ACC112 (cell line): ENCODE data around the gene LMO3.

Experiments
- H2AFZ ChIP-seq: fragments of 200-600 bp; sonication (generic); one replicate; pipeline ENCODE4 v1.6.0; 2017; ENCODE audit warnings: antibody characterized with exemption, low read length; ENCODE audit not compliant: unreplicated experiment
- H3K27ac ChIP-seq: fragments of 200-600 bp; sonication (generic); 2 replicates; pipeline ENCODE4 v1.5.1; 2014; ENCODE audit warnings: low read depth, mild to moderate bottlenecking, antibody characterized with exemption, low read length, moderate library complexity
- H3K27me3 ChIP-seq: fragments of 200-600 bp; sonication (generic); 2 replicates; pipeline ENCODE4 v1.6.1; 2014; ENCODE audit warnings: mild to moderate bottlenecking, antibody characterized with exemption, low read length, moderate library complexity, mixed read lengths; ENCODE audit not compliant: insufficient read depth
- H3K36me3 ChIP-seq: fragments of 200-600 bp; sonication (generic); 2 replicates; pipeline ENCODE4 v1.6.1; 2016; ENCODE audit warnings: mild to moderate bottlenecking, antibody characterized with exemption, low read length, moderate library complexity, mixed read lengths; ENCODE audit not compliant: insufficient read depth
- H3K4me1 ChIP-seq: fragments of 200-600 bp; sonication (generic); one replicate; pipeline ENCODE4 v1.6.1; 2016; ENCODE audit warnings: low read length, mixed read lengths; ENCODE audit not compliant: insufficient read depth, unreplicated experiment, control insufficient read depth
- H3K4me3 ChIP-seq: fragments of 200-600 bp; sonication (generic); 2 replicates; pipeline ENCODE4 v1.5.1; 2014; ENCODE audit warnings: mild to moderate bottlenecking, low read depth, low read length
- H3K79me2 ChIP-seq: fragments of 200-600 bp; sonication (generic); one replicate; pipeline ENCODE4 v1.6.0; 2016; ENCODE audit warnings: low read length; ENCODE audit not compliant: control insufficient read depth, unreplicated experiment, insufficient read depth

The LMO3 gene

GRCh38 chr12:16520328-16520727, 85.6 kb downstream of the LMO3 start:
- Histone ChIP-seq H3K27me3 (no peaks in the 10 kb centered on the region), H3K79me2 (no peaks in the 10 kb centered on the region), H3K27ac (no peak overlapping the region), H2AFZ (no peak overlapping the region), H3K36me3 (no peaks in the 10 kb centered on the region), H3K4me1 (peaks cover 7% of the 10 kb centered on the region), H3K4me3 (no peak overlapping the region)

GRCh38 chr12:16515666-16516065, 90.3 kb downstream of the LMO3 start:
- no peaks in the 10 kb centered on the region for H3K27me3 ChIP-seq
- no peaks in the 10 kb centered on the region for H3K4me1 ChIP-seq
- no peak overlapping the region for H2AFZ ChIP-seq
- no peaks in the 10 kb centered on the region for H3K36me3 ChIP-seq
- no peak overlapping the region for H3K4me3 ChIP-seq
- no peak overlapping the region for H3K27ac ChIP-seq
- no peaks in the 10 kb centered on the region for H3K79me2 ChIP-seq

GRCh38 chr12:16513231-16513630, 92.7 kb downstream of the LMO3 start:
- Histone ChIP-seq H3K4me3 (no peak overlapping the region), H3K4me1 (no peaks in the 10 kb centered on the region)

GRCh38 chr12:16509411-16509810, 96.6 kb downstream of the LMO3 start:
- no peaks in the 10 kb centered on the region for H3K79me2 ChIP-seq
- H2AFZ ChIP-seq: no peak overlapping the region
- H3K4me3 ChIP-seq: no peak overlapping the region
- H3K4me1 ChIP-seq: no peaks in the 10 kb centered on the region
- H3K36me3 ChIP-seq: no peaks in the 10 kb centered on the region
- H3K27me3 ChIP-seq: no peaks in the 10 kb centered on the region
- H3K27ac ChIP-seq: no peak overlapping the region

More at GRCh38 chr12:16513231-16513630, 92.7 kb downstream of the LMO3 start:
- no peaks in the 10 kb centered on the region for H3K79me2 ChIP-seq
- no peaks in the 10 kb centered on the region for H3K27me3 ChIP-seq
- H3K27ac ChIP-seq: no peak overlapping the region
- H2AFZ ChIP-seq: no peak overlapping the region
- no peaks in the 10 kb centered on the region for H3K36me3 ChIP-seq

GRCh38 chr12:16506394-16506793, 99.6 kb downstream of the LMO3 start:
- Histone ChIP-seq H3K4me3 (no peak overlapping the region), H3K79me2 (no peaks in the 10 kb centered on the region), H3K27ac (no peak overlapping the region), H3K27me3 (no peaks in the 10 kb centered on the region), H3K36me3 (no peaks in the 10 kb centered on the region), H2AFZ (no peak overlapping the region), H3K4me1 (no peaks in the 10 kb centered on the region)

GRCh38 chr12:16504200-16504599, 101.8 kb downstream of the LMO3 start:
- no peaks in the 10 kb centered on the region for H3K79me2 ChIP-seq
- H3K4me1 ChIP-seq: no peaks in the 10 kb centered on the region
- no peak overlapping the region for H3K27ac ChIP-seq
- no peak overlapping the region for H3K4me3 ChIP-seq
- no peaks in the 10 kb centered on the region for H3K27me3 ChIP-seq
- no peak overlapping the region for H2AFZ ChIP-seq
- no peaks in the 10 kb centered on the region for H3K36me3 ChIP-seq

GRCh38 chr12:16499611-16500010, 106.4 kb downstream of the LMO3 start:
- H3K27ac ChIP-seq: no peak overlapping the region
- no peaks in the 10 kb centered on the region for H3K4me1 ChIP-seq
- H3K4me3 ChIP-seq: no peak overlapping the region
- no peaks in the 10 kb centered on the region for H3K36me3 ChIP-seq
- H2AFZ ChIP-seq: peak overlapping the region; percentile 56
- no peaks in the 10 kb centered on the region for H3K27me3 ChIP-seq
- H3K79me2 ChIP-seq: no peaks in the 10 kb centered on the region
